DMS53 treated with DMSO at 0.1 percent for 48 hours (cell line): Measurements from ENCODE around the gene ADD2.
"Not testable (repeated sequence)": the region's sequence is repeated elsewhere in the genome, so short reads cannot be mapped to it uniquely, and the experiment has no call there.

ENCODE experiments used
- DNase-seq: peaks from one replicate; lab custom pipeline; 2025; ENCODE audit not compliant: unreplicated experiment; lab: John Stamatoyannopoulos, UW

Gene ADD2

GRCh38 chr2:70767699-70768589 is at the start of gene ADD2:
Gene ADD2 (minus strand): TSS chr2:70768200. CDS start chr2:70706408, 61,792 bp downstream.
- peak; percentile 63 for DNase-seq

GRCh38 chr2:70817284-70817954 is 49.4 kb upstream of the ADD2 start:
- DNase-seq = no peak

- DNase-seq = no peak
Observed at GRCh38 chr2:70816726-70817125, 48.7 kb upstream of the ADD2 start.

- DNase-seq = no peak
Observed at GRCh38 chr2:70808983-70809958, 41.3 kb upstream of the ADD2 start.

- DNase-seq = no peak
Observed at GRCh38 chr2:70807828-70808118, 39.8 kb upstream of the ADD2 start.

GRCh38 chr2:70807102-70807827 is 39.3 kb upstream of the ADD2 start:
- peak; percentile 32 for DNase-seq

- no peak for DNase-seq
Observed at GRCh38 chr2:70806620-70807019, 38.6 kb upstream of the ADD2 start.

GRCh38 chr2:70806013-70806412 is 38.0 kb upstream of the ADD2 start:
- no peak for DNase-seq

- no peak for DNase-seq
Observed at GRCh38 chr2:70801607-70802263, 33.7 kb upstream of the ADD2 start.

GRCh38 chr2:70799706-70800105 is 31.7 kb upstream of the ADD2 start:
- no peak for DNase-seq

GRCh38 chr2:70797996-70798395 is 30.0 kb upstream of the ADD2 start:
- not testable (repeated sequence) for DNase-seq

- no peak for DNase-seq
Observed at GRCh38 chr2:70797506-70797905, 29.5 kb upstream of the ADD2 start.

- DNase-seq = no peak
Observed at GRCh38 chr2:70796262-70796661, 28.3 kb upstream of the ADD2 start.

- DNase-seq = no peak
Observed at GRCh38 chr2:70795164-70795995, 27.4 kb upstream of the ADD2 start.

- DNase-seq = no peak
Observed at GRCh38 chr2:70793450-70793849, 25.4 kb upstream of the ADD2 start.

GRCh38 chr2:70790136-70790828 is 22.3 kb upstream of the ADD2 start, which contains the start of gene FIGLA:
Gene FIGLA (minus strand): TSS chr2:70790643. CDS start chr2:70790638, 5 bp downstream.
- DNase-seq = no peak

GRCh38 chr2:70789304-70790135 is 21.5 kb upstream of the ADD2 start:
- peak; percentile 72 for DNase-seq
